ENCODE results near the gene TMC6.

TMC6 gene

GRCh38 chr17:78124081-78124835, 4.3 kb downstream of the TMC6 start:
- Histone ChIP-seq H3K9me2 (replicated peaks; ENCODE audit: control insufficient read depth, low read length) (no peaks in the 10 kb centered on the region), H3F3A (ENCODE audit: control insufficient read depth, insufficient read depth) (peaks cover 6% of the 10 kb centered on the region; the same call in 1 of the 2 replicates), H3K27me3 (ENCODE audit: control insufficient read depth, low read length) (no peaks in the 10 kb centered on the region), H3K27ac (ENCODE audit: low read depth, low read length) (peak overlapping the region; percentile 90), H3K4me2 (ENCODE audit: low read length) (peak overlapping the region; percentile 99), H3K79me2 (ENCODE audit: control insufficient read depth, low read length) (peaks cover 76% of the 10 kb centered on the region), H4K20me1 (ENCODE audit: control insufficient read depth, insufficient read depth, low read depth, low read length) (no peaks in the 10 kb centered on the region), H3K9me3 (ENCODE audit: control insufficient read depth, insufficient read depth, low read length) (no peaks in the 10 kb centered on the region), H3K36me3 (ENCODE audit: control insufficient read depth, low read length) (peaks cover 67% of the 10 kb centered on the region), H3K4me3 (ENCODE audit: low read length) (peak overlapping the region; percentile 95), H3K4me1 (ENCODE audit: control insufficient read depth, low read length) (peaks cover 77% of the 10 kb centered on the region)
- TF ChIP-seq EZH2phosphoT487 (IDR thresholded peaks at IDR 0.05; ENCODE audit: borderline replicate concordance, low read length), result no peak

- Histone ChIP-seq H3K36me3 (ENCODE audit: control insufficient read depth, low read length) (peaks cover 74% of the 10 kb centered on the region), H3K4me1 (ENCODE audit: control insufficient read depth, low read length) (peaks cover 71% of the 10 kb centered on the region), H3K27me3 (ENCODE audit: control insufficient read depth, low read length) (no peaks in the 10 kb centered on the region), H3K79me2 (ENCODE audit: control insufficient read depth, low read length) (peaks cover 73% of the 10 kb centered on the region), H3F3A (ENCODE audit: control insufficient read depth, insufficient read depth) (no peaks in the 10 kb centered on the region), H3K27ac (ENCODE audit: low read depth, low read length) (no peak overlapping the region), H3K9me2 (replicated peaks; ENCODE audit: control insufficient read depth, low read length) (no peaks in the 10 kb centered on the region), H3K9me3 (ENCODE audit: control insufficient read depth, insufficient read depth, low read length) (no peaks in the 10 kb centered on the region), H3K4me2 (ENCODE audit: low read length) (peak overlapping the region; percentile 99; the same call in 1 of the 2 replicates), H4K20me1 (ENCODE audit: control insufficient read depth, insufficient read depth, low read depth, low read length) (no peaks in the 10 kb centered on the region), H3K4me3 (ENCODE audit: low read length) (peak overlapping the region; percentile 95)
- no peak for TF ChIP-seq EZH2phosphoT487 (IDR thresholded peaks at IDR 0.05; ENCODE audit: borderline replicate concordance, low read length)
- no peak for TF ChIP-seq CTCF (IDR thresholded peaks at IDR 0.05; ENCODE audit: low read depth, low read length, poor library complexity, severe bottlenecking)
These were observed 5.2 kb downstream of the TMC6 start for GRCh38 chr17:78123258-78123929.

GRCh38 chr17:78122931-78123249, 5.7 kb downstream of the TMC6 start:
- H3F3A ChIP-seq (ENCODE audit: control insufficient read depth, insufficient read depth), result no peaks in the 10 kb centered on the region
- H3K4me3 ChIP-seq (ENCODE audit: low read length), result no peak overlapping the region
- H3K36me3 ChIP-seq (ENCODE audit: control insufficient read depth, low read length), result peaks cover 76% of the 10 kb centered on the region
- H3K9me3 ChIP-seq (ENCODE audit: control insufficient read depth, insufficient read depth, low read length), result no peaks in the 10 kb centered on the region
- peaks cover 68% of the 10 kb centered on the region for H3K79me2 ChIP-seq (ENCODE audit: control insufficient read depth, low read length)
- TF ChIP-seq CTCF (IDR thresholded peaks at IDR 0.05; ENCODE audit: low read depth, low read length, poor library complexity, severe bottlenecking) (no peak), EZH2phosphoT487 (IDR thresholded peaks at IDR 0.05; ENCODE audit: borderline replicate concordance, low read length) (no peak)
- H3K9me2 ChIP-seq (replicated peaks; ENCODE audit: control insufficient read depth, low read length), result no peaks in the 10 kb centered on the region
- H4K20me1 ChIP-seq (ENCODE audit: control insufficient read depth, insufficient read depth, low read depth, low read length), result no peaks in the 10 kb centered on the region
- peak overlapping the region; percentile 99 for H3K4me2 ChIP-seq (ENCODE audit: low read length)
- H3K4me1 ChIP-seq (ENCODE audit: control insufficient read depth, low read length), result peaks cover 71% of the 10 kb centered on the region
- no peak overlapping the region for H3K27ac ChIP-seq (ENCODE audit: low read depth, low read length)
- H3K27me3 ChIP-seq (ENCODE audit: control insufficient read depth, low read length), result no peaks in the 10 kb centered on the region
